SK-N-SH treated with all-trans-retinoic acid at 6 μM for 48 hours (cell line): ENCODE measurements around the gene P2RX5.

ENCODE experiments used
- ATAC-seq: fragments of 200-7000 bp; cut with Tn5 transposase; 3 replicates; pipeline ENCODE4 v1.9.1; 2020; ENCODE audit warnings: mild to moderate bottlenecking, moderate library complexity
- BACH2 ChIP-seq: fragments of 250-450 bp; sonication (Bioruptor Pico); IDR thresholded peaks from 2 replicates; pipeline ENCODE4 v1.9.0; 2021; ENCODE audit warnings: mild to moderate bottlenecking, borderline replicate concordance
- CREB5 ChIP-seq: fragments of 250-450 bp; sonication (Bioruptor Pico); IDR thresholded peaks from 2 replicates; pipeline ENCODE4 v1.5.1; 2020; ENCODE audit warnings: low read depth, mild to moderate bottlenecking, moderate library complexity
- CSDC2 ChIP-seq: fragments of 250-450 bp; sonication (Bioruptor Pico); IDR thresholded peaks from 2 replicates; pipeline ENCODE4 v1.5.0; 2020; ENCODE audit warnings: mild to moderate bottlenecking, moderate library complexity
- CSRNP3 ChIP-seq: fragments of 250-450 bp; sonication (Bioruptor Pico); IDR thresholded peaks from 2 replicates; pipeline ENCODE4 v1.5.1; 2021; ENCODE audit warnings: mild to moderate bottlenecking, moderate library complexity
- ESRRG ChIP-seq: fragments of 250-450 bp; sonication (Bioruptor Pico); IDR thresholded peaks from 2 replicates; pipeline ENCODE4 v1.6.1; 2021; ENCODE audit warnings: mild to moderate bottlenecking
- GLIS3 ChIP-seq: fragments of 250-450 bp; sonication (Bioruptor Pico); IDR thresholded peaks from 2 replicates; pipeline ENCODE4 v1.5.0; 2020; ENCODE audit warnings: mild to moderate bottlenecking, moderate library complexity
- ISL1 ChIP-seq: fragments of 250-450 bp; sonication (Bioruptor Pico); IDR thresholded peaks from 2 replicates; pipeline ENCODE4 v2.1.2; 2022; ENCODE audit warnings: mild to moderate bottlenecking, moderate library complexity
- OSR1 ChIP-seq: fragments of 250-450 bp; sonication (Bioruptor Pico); IDR thresholded peaks from 2 replicates; pipeline ENCODE4 v1.8.0; 2022; ENCODE audit warnings: moderate library complexity, mild to moderate bottlenecking, inconsistent platforms
- RARB ChIP-seq: fragments of 250-450 bp; sonication (Bioruptor Pico); IDR thresholded peaks from 2 replicates; pipeline ENCODE4 v1.8.0; 2021; ENCODE audit warnings: mild to moderate bottlenecking, moderate library complexity
- SNAI2 ChIP-seq: fragments of 250-450 bp; sonication (Bioruptor Pico); IDR thresholded peaks from 2 replicates; pipeline ENCODE4 v1.5.0; 2020; ENCODE audit warnings: mild to moderate bottlenecking, moderate library complexity
- TCF4 ChIP-seq: fragments of 250-450 bp; sonication (Bioruptor Pico); IDR thresholded peaks from 2 replicates; pipeline ENCODE4 v1.8.0; 2021; ENCODE audit warnings: mild to moderate bottlenecking, moderate library complexity, borderline replicate concordance
- TOX ChIP-seq: fragments of 250-450 bp; sonication (Bioruptor Pico); IDR thresholded peaks from 2 replicates; pipeline ENCODE4 v1.8.0; 2021; ENCODE audit warnings: mild to moderate bottlenecking, moderate library complexity, borderline replicate concordance
- ZFP3 ChIP-seq: fragments of 250-450 bp; sonication (Bioruptor Pico); IDR thresholded peaks from 2 replicates; pipeline ENCODE4 v1.5.0; 2020; ENCODE audit warnings: mild to moderate bottlenecking, moderate library complexity
- ZFP30 ChIP-seq: fragments of 450-650 bp; formaldehyde crosslinking; IDR thresholded peaks from 2 replicates; pipeline ENCODE4 v1.5.0; 2022; ENCODE audit warnings: mild to moderate bottlenecking, moderate library complexity
- ZNF565 ChIP-seq: fragments of 450-650 bp; formaldehyde crosslinking; conservative IDR thresholded peaks from 2 replicates; pipeline ENCODE4 v1.5.0; 2020; ENCODE audit warnings: low read depth, mild to moderate bottlenecking, moderate library complexity
- ZNF70 ChIP-seq: fragments of 450-650 bp; formaldehyde crosslinking; IDR thresholded peaks from 2 replicates; pipeline ENCODE4 v1.5.0; 2020; ENCODE audit warnings: mild to moderate bottlenecking, moderate library complexity
- ZNF8 ChIP-seq: fragments of 450-650 bp; formaldehyde crosslinking; IDR thresholded peaks from 2 replicates; pipeline ENCODE4 v1.5.0; 2020; ENCODE audit warnings: mild to moderate bottlenecking, moderate library complexity
- TF ChIP-seq, protein P1 (sequence below): fragments of 250-450 bp; sonication (Bioruptor Pico); IDR thresholded peaks from 2 replicates; pipeline ENCODE4 v1.5.0; 2020; ENCODE audit warnings: mild to moderate bottlenecking, moderate library complexity
- TF ChIP-seq, protein P2 (sequence below): fragments of 250-450 bp; sonication (Bioruptor Pico); IDR thresholded peaks from 2 replicates; pipeline ENCODE4 v1.8.0; 2020; ENCODE audit warnings: mild to moderate bottlenecking, moderate library complexity, borderline replicate concordance

The P2RX5 gene

GRCh38 chr17:3636154-3636907 is 59.6 kb downstream of the P2RX5 start, which contains the start of the genes CTNS and SHPK:
Gene CTNS (plus strand): TSS chr17:3636760. CDS start chr17:3640207, 3,447 bp downstream.
Gene SHPK (minus strand): TSS chr17:3636250. CDS start chr17:3636219, 31 bp downstream.
- TF ChIP-seq ZNF70 (CRISPR knock-in tag) (no peak), CSDC2 (CRISPR knock-in tag) (no peak), ZFP3 (CRISPR knock-in tag) (0 out of 2 replicates have a peak, but pooled peaks have one; percentile 20), BACH2 (CRISPR knock-in tag) (no peak)
- ATAC-seq: peak; percentile 98

DNA sequence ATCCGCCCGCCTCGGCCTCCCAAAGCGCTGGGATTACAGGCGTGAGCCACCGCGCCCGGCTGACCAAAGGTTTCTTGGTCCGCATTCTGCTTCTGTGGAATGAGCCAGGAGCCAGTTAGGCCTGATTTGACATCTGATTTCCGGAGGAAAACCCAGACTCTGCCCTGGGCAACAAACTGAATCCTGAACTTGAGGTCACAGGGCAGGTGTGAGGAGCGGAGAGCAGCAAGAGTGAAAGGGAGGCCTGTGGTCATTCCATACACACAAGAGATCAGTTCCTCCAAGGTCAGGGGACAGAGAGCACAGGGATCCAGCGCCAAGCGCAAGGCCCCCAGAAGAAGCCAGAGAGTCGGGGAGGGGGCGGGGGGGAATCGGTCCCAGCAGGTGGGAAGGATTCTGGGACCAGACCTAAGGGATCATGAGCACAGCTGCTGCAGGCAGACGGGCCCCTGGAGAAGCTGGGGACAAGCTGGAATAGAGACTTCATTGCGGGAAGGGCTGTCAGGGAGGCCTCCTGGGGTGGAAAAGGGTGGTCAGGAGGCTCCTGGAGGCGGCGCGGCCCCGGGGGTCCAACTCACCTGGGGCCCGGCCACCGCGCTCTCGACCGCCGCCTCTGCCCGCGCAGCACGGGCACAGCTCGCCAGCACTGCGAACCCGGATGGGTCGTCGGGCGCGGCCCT is 60.3 kb downstream of the P2RX5 start:
- ATAC-seq: peak; percentile 4
- TF ChIP-seq ZFP3 (CRISPR knock-in tag): no peak

DNA sequence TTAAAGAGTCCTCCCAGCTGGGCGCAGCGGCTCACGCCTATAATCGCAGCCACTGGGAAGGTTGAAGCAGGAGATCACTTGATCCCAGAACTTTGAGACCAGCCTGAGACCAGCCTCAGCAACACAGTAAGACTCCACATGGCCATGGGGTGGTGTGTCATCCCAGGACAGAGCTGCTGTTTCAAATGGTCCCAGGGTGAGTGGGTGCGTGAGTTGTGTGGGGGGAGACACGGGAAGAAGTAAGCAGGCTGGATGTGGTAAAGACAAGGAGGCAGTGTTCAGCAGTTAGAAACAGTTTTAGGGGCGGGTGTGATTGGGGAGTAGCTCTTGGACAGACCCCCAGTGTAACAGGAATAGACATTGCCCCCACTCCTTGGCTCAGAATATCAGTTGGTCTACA is 63.7 kb downstream of the P2RX5 start:
- TF ChIP-seq ESRRG (no peak), ZNF565 (CRISPR knock-in tag) (no peak), SNAI2 (no peak), CSRNP3 (CRISPR knock-in tag) (no peak), ISL1 (CRISPR knock-in tag) (no peak), ZNF70 (CRISPR knock-in tag) (no peak), TOX (CRISPR knock-in tag) (no peak), GLIS3 (CRISPR knock-in tag) (no peak), ZFP30 (CRISPR knock-in tag) (no peak), OSR1 (CRISPR knock-in tag) (no peak), RARB (no peak), TCF4 (CRISPR knock-in tag) (no peak)
- TF ChIP-seq, protein P1, sequence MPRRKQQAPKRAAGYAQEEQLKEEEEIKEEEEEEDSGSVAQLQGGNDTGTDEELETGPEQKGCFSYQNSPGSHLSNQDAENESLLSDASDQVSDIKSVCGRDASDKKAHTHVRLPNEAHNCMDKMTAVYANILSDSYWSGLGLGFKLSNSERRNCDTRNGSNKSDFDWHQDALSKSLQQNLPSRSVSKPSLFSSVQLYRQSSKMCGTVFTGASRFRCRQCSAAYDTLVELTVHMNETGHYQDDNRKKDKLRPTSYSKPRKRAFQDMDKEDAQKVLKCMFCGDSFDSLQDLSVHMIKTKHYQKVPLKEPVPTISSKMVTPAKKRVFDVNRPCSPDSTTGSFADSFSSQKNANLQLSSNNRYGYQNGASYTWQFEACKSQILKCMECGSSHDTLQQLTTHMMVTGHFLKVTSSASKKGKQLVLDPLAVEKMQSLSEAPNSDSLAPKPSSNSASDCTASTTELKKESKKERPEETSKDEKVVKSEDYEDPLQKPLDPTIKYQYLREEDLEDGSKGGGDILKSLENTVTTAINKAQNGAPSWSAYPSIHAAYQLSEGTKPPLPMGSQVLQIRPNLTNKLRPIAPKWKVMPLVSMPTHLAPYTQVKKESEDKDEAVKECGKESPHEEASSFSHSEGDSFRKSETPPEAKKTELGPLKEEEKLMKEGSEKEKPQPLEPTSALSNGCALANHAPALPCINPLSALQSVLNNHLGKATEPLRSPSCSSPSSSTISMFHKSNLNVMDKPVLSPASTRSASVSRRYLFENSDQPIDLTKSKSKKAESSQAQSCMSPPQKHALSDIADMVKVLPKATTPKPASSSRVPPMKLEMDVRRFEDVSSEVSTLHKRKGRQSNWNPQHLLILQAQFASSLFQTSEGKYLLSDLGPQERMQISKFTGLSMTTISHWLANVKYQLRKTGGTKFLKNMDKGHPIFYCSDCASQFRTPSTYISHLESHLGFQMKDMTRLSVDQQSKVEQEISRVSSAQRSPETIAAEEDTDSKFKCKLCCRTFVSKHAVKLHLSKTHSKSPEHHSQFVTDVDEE (CRISPR knock-in tag): no peak
- ATAC-seq: no peak

DNA sequence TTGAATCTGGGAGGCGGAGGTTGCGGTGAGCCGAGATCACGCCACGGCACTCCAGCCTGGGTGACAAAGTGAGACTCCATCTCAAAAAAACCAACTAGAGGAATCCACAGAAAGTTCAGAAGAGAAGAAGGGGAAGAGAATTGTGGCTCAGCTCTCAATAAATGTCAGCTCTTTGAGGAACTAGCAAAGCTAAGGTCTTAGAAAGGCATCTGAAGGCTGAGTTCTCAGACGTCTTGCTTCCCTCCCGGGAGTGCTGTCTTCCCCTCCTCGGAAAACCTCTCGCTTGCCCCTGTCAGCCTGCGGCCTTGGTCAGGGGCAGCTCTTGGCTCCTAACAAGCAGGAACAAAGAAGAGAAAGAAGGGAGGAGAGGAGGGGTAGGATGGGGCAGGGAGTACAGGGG is 65.2 kb downstream of the P2RX5 start:
- TF ChIP-seq CREB5 (no peak), BACH2 (CRISPR knock-in tag) (no peak), ZNF565 (CRISPR knock-in tag) (no peak), TCF4 (CRISPR knock-in tag) (no peak), GLIS3 (CRISPR knock-in tag) (no peak), SNAI2 (no peak), ZNF8 (CRISPR knock-in tag) (no peak), ESRRG (no peak)
- TF ChIP-seq, protein P2, sequence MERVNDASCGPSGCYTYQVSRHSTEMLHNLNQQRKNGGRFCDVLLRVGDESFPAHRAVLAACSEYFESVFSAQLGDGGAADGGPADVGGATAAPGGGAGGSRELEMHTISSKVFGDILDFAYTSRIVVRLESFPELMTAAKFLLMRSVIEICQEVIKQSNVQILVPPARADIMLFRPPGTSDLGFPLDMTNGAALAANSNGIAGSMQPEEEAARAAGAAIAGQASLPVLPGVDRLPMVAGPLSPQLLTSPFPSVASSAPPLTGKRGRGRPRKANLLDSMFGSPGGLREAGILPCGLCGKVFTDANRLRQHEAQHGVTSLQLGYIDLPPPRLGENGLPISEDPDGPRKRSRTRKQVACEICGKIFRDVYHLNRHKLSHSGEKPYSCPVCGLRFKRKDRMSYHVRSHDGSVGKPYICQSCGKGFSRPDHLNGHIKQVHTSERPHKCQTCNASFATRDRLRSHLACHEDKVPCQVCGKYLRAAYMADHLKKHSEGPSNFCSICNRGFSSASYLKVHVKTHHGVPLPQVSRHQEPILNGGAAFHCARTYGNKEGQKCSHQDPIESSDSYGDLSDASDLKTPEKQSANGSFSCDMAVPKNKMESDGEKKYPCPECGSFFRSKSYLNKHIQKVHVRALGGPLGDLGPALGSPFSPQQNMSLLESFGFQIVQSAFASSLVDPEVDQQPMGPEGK (CRISPR knock-in tag): no peak
- ATAC-seq: no peak
